ENCODE data around the gene BAIAP2.

BAIAP2 gene

DNA sequence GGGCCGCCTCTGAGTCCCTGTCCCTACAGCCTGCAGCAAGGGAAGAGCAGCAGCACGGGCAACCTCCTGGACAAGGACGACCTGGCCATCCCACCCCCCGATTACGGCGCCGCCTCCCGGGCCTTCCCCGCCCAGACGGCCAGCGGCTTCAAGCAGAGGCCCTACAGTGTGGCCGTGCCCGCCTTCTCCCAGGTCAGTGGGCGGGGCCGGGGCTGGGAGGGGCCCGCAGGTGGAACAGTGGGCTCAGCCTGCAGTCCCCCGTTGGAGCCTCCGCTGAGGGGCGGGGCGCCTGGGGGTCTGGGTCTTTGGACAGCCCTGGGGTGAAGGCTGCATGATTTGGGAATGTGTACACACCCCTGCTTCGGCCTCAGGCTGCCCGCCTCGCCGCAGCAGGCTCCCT lies 71.8 kb downstream of the BAIAP2 start:
- DNase-seq (ENCODE audit: low spot score) = no peak

DNA sequence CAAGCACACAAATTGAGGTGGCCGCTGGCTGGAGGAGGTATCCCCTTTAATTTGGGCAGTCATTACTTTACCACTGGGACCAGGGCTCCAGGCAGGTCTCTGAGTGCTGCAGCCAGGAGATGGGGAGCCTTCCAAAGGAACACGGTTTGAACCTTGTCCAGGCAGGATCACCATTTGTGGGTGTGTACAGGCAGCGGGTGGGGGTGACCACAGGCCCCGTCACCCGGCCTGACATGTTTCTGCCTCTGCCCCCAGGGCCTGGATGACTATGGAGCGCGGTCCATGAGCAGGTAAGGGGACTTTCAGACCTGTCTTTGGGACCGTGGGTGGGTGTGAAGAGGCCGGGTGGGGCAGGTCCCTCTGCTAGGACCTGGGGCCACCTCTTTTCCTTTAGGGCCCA lies 73.3 kb downstream of the BAIAP2 start:
- DNase-seq (ENCODE audit: low spot score) (no peak), FAIRE-seq (no peak)

More for the DNA sequence above, 71.8 kb downstream of the BAIAP2 start:
- FAIRE-seq = no peak

DNA sequence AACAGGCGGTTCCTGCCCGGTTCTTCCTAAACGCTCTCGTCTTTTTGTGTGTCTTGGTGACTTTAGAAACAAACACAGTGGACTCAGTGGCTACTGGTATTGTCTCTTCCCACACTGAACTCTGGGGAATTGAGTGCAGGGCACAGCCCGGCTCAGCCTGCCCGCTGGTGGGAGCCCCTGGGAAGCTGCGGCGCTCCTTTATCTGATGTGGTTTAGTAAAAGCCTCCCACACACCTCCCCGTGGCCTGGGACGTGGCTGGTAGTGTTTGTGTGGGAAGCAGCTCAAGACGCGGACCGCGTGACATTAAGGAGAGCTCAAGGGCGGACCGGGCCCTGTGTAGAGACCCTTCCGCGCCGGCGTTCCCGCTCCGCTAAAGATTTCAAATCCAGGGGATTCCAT lies 75.0 kb downstream of the BAIAP2 start:
- DNase-seq (ENCODE audit: low spot score) = no peak
- no peak for FAIRE-seq

DNA sequence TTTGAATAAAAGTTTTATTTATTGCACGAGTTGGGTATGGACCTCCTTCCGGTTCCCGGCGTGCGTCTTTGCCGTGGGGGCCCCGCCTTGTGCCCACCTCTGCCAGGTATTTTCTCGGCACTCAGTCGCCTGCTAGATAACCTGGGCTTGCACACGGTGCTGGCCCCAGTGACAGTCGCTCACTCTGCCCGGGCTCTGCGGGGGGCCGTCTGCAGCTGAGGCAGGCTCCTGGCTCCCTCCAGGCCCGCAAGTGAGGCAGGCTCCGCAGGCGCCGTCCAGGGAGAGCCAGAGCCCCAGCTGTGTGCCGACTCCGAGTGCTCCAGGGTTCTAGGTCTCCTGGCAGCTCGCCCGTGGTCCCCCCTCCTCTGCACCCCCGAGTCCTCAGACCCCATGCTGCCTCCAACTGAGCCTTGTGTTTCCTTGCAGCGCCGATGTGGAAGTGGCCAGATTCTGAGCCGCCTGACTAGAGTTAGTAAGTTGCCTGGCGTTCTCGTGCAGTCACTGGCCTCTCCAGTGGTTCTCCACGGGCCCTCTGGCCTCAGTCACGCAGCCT lies 75.6 kb downstream of the BAIAP2 start:
- FAIRE-seq (no peak), DNase-seq (ENCODE audit: low spot score) (no peak)

DNA sequence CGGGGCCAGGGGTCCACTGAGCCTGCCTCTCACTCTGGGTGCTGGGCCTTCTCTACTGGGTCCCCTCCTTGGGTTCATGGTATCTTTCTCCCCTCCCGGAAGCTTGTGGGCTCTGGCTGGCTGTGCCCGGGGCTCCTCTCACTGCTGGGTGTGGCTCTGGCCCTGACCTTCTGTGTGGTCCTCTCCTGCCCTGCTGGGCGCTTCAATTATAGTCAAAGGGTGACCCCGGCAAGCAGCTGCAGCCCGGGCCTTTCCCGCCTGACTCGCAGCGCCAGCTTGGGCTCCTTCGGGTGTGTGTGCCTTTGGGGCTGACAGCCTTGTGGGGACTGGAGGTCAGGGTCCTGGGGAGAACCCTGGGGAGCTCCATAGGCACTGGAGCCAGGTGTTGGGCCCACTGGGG lies 76.1 kb downstream of the BAIAP2 start:
- DNase-seq (ENCODE audit: low spot score) = no peak
- FAIRE-seq = no peak

DNA sequence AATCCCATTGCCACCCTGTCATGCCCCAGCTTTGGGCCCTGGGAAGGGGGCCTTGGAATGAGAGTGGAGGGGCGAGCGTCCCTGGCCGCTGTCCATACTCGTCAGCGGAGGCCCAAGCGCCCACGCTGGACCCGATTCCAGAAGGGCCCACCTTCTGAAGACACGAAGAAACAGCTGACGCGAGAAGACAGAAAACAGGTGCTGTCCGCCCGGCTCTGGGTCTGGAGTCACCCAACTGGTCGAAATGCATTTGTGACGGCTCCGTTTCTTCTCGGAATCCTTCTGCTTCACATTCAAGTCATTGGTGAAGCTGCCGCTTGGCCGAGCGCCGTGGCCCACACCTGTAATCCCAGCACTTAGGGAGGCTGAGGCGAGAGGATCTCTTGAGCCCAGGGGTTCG lies 77.5 kb downstream of the BAIAP2 start:
- FAIRE-seq = no peak
- no peak for DNase-seq (ENCODE audit: low spot score)

DNA sequence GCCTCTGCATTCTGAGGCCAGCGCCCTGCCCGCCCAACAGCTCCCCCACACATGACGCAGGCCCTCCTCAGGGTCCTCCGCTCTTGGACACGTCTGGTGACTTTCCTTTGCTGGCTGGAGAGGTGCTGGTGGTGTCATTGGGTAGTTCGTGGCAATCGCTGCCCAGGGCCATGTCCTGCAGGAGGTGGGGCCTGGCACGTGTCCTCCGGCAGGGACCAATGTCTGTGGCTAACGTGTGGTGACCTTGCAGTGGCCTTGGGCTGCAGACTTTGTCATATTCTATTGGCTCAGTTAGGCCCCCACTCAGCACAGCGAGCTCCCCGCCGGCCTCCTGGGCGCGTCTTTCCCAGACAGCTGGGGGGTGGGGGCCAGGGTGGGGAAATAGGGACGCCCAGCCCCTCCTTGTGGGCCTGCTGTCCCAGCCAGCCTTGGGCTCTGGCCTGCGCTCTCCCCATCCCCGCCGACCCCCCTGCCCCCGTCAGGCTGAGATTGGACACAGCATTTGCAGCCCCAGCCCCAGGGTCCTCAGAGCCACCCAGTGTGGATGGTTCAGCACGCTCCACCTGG lies 78.3 kb downstream of the BAIAP2 start:
- DNase-seq (ENCODE audit: low spot score) (no peak), FAIRE-seq (no peak)

DNA sequence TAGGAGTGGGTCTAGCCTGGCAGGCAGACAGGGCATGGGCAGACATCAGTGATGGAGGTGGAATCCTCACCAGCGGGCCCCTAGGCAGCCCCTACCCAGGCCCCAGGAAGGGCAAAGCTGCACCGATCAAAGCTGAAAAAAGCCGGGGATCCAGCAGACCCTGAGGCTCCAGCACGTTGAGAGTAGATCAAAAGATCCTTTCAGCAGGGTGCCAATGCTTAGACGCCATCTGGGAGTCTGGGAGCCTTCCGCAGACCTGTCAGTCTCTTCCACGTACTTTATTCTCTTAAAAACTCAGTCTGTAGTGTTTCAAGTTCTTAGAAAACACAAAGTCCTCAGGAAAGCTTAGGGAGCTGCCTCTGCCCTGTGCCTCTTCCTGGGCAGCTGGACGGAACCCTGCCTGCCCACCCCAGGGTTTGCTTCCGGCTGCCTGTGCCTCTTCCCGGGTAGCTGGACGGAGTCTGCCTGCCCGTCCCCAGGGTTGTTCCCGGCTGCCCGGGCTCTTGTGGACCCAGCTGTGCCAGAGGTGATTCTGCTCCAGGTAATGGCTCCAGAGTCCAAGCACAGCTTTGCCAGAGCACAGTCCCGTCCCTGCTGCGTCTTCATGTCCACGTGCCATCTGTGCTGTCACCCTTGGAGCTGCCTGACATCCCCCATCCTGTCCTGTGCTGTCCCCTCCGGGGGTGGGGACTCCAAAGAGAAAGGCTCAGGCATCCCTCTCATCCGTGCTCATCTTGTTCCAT lies 79.6 kb downstream of the BAIAP2 start:
- FAIRE-seq (no peak), DNase-seq (ENCODE audit: low spot score) (no peak)

DNA sequence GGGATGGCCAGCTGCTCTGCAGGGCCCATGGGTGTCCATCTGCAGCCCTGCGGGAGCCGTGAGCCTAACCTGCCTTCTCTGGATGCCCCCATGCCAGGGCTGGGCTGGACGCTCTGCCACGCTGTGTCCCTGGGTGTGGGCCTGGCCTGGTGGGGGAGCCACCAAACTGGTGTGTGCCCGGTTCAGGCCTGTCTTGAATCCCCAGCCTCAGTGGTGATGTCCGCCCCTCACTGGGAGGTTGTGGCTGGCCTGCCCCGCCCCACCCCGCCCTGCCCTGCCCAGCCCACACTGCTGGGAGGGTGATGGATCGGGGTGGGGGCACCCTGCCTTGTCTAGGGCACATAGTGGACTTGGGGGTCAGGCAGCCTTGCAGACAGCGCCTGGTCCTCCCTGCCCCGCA lies 80.3 kb downstream of the BAIAP2 start:
- FAIRE-seq (no peak), DNase-seq (ENCODE audit: low spot score) (no peak)

DNA sequence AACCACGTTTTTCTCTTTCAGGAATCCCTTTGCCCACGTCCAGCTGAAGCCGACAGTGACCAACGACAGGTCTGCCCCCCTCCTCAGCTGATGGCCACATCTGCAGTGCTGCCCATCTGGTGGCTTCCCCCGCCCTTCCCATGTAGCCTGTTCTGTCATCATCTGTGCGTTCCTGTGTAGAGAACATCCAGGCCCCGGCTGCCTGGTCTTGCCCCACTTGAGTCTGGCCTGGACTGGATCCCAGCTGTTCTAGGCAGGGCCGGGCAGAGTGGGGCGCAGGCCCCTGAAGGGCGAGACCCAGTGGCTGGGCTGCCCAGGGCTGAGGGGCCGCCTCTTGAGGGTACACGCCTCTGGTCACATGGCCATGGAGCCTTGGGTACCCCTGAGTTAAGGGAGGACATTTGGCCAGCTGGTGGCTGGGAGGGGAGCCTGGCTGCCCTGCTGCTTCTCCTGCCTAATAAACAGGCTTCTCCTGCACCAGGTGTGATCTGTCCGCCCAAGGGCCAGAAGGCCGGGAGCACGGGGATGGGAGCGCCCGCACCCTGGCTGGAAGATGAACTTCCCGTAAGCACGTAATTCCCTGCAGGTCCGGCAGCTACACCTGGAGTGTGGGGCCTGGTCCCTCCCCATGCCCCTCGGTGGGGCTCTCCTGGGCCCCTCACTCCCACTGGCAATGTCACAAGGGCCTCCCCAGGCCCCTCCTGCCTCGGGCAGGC lies 81.0 kb downstream of the BAIAP2 start:
- FAIRE-seq = no peak
- no peak for DNase-seq (ENCODE audit: low spot score)

DNA sequence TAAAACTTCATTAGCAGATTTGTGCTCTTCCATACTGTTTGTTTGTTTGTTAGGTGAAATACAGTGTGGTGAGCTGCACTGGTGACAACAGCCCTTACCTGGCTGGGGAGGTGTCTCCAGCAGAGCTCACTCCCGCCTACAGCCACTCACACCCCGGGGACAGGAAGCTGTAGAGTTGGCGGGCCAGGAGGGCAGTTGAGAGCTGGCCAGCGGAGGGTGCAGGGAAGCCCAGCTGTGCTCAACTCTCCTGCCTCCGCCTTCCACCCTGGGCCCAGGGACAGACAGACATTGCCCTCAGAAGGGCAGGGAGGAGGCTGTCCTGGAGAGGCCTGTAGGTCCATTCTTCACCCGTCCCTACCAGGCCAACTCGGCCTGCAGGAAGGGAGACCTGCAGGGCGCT lies 81.8 kb downstream of the BAIAP2 start:
- DNase-seq (ENCODE audit: low spot score) = no peak
- FAIRE-seq = no peak

DNA sequence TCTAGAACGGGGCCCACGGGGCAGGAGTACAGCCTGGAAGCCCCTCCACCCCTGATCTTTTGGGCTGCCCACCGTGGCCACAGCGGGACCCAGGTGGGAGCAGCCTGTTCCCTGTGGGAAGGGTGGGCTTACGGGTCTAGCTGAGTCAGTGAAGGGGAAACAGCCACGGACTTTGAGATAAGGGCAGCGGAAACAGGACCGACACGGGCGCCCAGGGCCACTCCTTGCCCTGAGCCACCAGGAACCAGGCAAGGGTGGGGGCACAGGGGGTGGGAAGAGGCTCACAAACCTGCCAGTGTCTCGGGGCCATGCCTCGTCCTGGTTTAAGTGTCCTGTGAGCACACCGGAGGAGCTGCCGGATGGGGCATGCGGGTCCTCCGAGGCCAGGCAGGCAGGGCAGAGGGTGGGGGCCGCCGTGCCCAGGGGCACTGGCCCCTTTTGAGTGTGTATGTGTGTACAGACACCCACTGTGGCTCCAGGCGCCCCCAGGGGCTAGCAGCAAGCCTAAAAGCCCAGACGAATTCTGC lies 82.8 kb downstream of the BAIAP2 start:
- DNase-seq (ENCODE audit: low spot score) = no peak
- no peak for FAIRE-seq

DNA sequence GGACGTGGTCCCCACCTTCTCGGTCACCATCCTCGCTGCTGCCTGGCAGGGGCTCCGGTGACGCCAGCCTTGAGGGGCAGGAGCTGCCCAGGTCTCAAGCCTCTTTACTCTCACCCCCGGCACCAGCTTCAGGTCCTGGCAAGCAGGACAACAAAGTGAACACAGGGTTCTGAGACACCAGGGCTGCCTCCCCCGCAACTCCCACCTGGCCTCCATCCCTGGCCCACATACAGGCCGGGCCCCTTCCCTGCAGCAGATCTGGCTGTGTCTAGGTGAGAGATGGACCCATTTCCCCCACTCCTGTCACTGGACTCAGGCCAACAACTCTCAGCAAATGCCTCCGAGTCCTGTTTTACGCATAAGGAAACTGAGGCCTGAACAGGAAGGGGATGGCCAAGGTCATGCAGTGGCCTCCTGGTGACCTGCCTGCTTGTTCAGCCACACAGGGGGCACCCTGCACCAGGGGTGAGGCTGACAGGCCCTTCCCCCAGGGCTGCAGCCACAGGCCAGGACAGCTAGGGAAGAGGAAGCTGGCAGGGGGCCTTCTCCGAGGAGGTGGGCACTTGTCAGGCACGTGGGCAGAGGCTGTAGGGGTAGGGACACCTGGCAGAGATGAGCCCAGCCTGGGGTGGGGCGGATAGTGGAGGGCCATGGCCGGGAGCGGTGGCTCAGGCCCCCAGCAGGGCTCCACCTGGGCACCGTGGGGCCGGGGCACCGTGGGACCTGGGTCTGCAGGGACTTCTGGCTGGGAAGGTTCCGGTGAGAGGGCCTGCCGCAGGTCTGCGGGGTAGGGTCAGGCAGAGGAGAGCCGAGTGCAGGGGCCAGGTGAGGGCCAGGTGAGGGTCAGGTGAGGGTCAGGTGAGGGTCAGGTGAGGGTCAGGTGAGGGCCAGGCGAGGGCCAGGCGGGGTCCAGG lies 83.6 kb downstream of the BAIAP2 start:
- DNase-seq (ENCODE audit: low spot score) = no peak
- no peak for FAIRE-seq

DNA sequence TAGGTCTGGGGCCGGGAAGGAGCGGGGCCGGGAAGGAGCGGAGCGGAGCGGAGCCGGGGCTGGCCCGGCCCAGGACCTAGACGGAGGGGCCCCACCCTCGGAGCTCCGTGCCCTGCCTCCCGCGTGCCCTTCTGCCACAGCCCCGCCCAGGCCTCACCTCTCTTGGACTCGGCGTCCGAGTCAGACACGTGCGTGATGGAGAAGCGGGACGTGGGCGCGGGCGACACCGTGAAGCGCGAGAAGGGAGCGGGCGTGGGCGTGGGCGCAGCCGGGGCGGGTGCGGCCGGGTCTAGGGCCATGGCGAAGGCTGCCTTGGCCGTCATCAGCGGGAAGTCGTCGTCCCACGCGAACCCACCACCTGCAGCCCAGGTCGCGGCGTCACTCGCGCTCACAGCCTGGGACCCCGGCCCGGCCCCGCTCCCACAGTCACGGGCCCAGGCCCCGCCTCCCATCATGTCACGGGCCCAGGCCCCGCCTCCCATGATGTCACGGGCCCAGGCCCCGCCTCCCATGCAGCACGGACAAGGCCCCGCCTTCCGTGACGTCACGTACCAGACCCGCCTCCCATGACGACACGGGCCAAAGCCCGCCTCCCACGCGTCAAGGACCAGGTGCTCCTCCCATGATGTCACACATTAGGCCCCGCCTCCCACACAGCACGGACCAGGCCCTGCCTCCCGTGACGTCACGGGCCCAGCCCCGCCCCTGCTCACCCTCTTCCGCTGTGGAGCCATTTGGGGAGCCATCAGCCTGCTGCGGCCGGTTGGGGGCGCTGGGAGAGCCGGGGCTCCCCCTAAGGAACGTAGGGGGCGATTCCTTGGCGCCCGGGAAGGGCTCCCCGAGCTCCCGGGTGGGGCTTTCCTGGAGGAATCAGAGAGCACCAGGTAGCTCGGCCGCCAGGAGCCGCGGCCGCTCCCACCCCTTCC lies 84.5 kb downstream of the BAIAP2 start:
- DNase-seq (ENCODE audit: low spot score) (peak; percentile 34), FAIRE-seq (no peak)

DNA sequence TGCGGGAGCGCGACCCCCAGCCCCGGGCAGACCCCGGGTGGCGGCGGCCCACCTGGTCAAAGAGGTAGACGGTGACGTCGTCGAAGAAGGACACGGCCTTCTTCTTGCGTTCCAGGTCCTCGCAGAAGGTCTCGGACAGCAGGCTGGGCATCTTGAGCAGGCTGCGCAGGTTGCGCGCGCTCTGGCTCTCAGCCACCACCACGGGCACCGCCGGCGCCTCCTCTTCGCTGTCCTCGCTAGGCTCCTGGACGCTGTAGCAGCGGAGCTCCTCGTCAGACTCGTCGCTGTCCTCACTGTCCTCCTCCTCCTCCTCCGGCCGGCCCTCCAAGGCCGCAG lies 85.2 kb downstream of the BAIAP2 start:
- DNase-seq (ENCODE audit: low spot score) (no peak), FAIRE-seq (no peak)

DNA sequence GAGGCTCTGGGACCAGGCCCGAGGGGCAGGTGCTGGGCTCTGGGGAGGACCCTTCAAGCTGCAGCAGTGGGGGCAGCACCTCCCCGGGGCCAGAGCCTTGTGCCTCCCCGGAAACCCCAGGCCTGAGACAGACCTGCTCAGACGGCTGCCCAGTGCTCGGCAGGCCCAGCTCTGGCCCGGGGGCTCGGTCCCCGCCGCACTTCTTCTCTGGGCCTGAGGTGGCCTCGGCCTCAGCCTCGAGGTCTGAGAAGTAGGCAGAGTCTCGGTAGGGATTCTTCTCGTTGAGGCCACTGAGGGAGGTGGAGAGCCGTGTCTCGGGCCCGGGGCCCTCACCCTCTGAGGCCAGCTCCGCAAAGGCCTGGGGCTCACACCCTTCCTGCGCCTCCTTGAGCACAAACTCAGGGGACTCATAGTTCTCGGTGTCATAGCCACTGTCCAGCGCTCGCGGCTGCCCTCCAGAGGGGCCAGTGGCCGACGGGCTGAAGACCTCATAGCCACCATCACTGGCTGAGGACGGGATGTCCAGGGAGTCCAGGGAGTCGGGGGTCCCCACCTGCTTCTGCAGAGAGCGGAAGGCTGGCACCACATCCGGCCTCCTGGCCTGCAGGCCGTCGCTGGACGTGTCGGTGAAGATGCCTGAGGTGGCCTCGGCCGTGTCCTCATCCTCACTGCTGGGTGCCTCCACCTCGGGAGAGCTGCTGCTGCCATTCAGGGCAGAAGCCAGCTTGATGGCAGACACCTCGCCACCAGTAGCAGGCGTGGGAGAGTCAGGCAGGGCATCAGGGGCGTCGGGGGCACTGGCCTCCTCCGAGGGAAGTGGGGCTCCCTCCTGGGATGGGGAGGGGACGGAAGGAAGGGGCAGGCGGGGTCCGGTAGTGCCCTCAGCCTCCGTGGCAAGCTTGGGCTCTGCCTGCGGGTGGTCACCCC lies 86.0 kb downstream of the BAIAP2 start:
- DNase-seq (ENCODE audit: low spot score) = no peak
- no peak for FAIRE-seq

DNA sequence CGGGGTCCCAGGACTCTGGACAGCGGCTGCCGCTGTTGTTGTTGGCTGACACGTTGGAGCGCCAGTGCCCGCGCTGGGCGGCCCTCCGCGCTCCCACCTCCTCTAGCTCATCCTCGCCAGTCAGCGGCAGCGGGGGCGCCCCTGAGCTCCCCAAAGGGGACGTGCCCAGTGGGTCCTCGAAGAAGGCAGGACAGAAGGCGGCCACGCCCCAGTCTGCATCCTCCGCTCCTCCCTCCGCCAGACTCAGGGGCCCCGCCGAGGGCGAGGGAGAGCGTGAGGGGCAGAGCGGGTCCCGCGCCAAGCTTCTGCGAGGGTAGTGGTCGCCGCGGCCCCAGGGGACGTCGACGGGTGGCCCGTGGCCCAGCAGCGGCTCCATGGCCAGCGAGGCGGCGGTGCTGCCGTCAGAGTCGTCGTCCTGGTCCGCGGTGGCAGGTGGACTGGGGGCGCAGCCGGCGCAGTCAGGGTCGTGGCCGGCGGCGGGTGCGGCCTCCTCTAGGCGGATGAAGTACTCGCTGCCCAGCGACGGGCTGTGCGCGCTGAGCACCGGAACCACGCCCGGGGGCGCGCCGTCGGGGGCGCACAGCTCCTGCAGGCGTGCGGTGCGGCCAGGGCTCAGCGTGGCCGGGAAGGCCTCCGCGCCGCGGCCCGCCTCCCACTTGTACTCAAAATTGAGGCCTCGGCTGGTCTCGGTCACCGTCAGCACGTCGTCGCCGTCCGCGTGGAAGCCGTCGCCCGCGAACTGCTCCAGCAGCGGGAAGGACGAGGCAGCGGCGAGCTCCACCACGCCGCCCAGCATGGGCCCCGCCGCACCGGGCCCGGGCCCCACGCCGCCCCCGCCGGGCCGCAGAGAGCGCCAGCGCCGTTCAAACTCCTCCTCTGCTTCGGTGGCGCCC lies 87.1 kb downstream of the BAIAP2 start:
- no peak for FAIRE-seq

More for the DNA sequence above, 87.1 kb downstream of the BAIAP2 start:
- no peak for DNase-seq (ENCODE audit: low spot score)

All from RCC 7860 (cell line).